Activated T-cell treated with anti-CD3 and anti-CD28 coated beads for 1 hour (primary cell): ENCODE data around the gene DTX1.
A peak's percentile ranks its signal among the peaks of the same experiment; 100 is the strongest.
"Not testable (repeated sequence)": the region's sequence is repeated elsewhere in the genome, so short reads cannot be mapped to it uniquely, and the experiment has no call there.

Source experiments
- DNase-seq: peaks from one replicate; pipeline ENCODE4 v3.0.0-alpha.2; 2020; ENCODE audit warnings: low read depth

Gene DTX1

GRCh38 chr12:113115455-113116126, 59.1 kb downstream of the DTX1 start:
- no peak for DNase-seq

- DNase-seq = no peak
Observed at GRCh38 chr12:113116875-113117274, 60.3 kb downstream of the DTX1 start.

GRCh38 chr12:113117684-113118083, 61.2 kb downstream of the DTX1 start:
- not testable (repeated sequence) for DNase-seq

GRCh38 chr12:113118142-113118541, 61.6 kb downstream of the DTX1 start:
- DNase-seq = no peak

- no peak for DNase-seq
Observed at GRCh38 chr12:113119980-113120669, 63.6 kb downstream of the DTX1 start.

GRCh38 chr12:113120670-113121370, 64.3 kb downstream of the DTX1 start:
- DNase-seq = no peak

- DNase-seq = no peak
Observed at GRCh38 chr12:113127791-113128199, 71.3 kb downstream of the DTX1 start.

- no peak for DNase-seq
Observed at GRCh38 chr12:113128802-113129663, 72.5 kb downstream of the DTX1 start.

GRCh38 chr12:113129664-113130456, 73.3 kb downstream of the DTX1 start:
- DNase-seq = no peak

- no peak for DNase-seq
Observed at GRCh38 chr12:113130457-113131135, 74.1 kb downstream of the DTX1 start.

- no peak for DNase-seq
Observed at GRCh38 chr12:113131556-113131955, 75.0 kb downstream of the DTX1 start.

- no peak for DNase-seq
Observed at GRCh38 chr12:113133036-113133435, 76.5 kb downstream of the DTX1 start.

GRCh38 chr12:113133666-113134065, 77.1 kb downstream of the DTX1 start:
- DNase-seq = no peak

GRCh38 chr12:113134071-113134470, 77.5 kb downstream of the DTX1 start:
- no peak for DNase-seq

- DNase-seq = no peak
Observed at GRCh38 chr12:113134521-113134951, 78.0 kb downstream of the DTX1 start.

- peak; percentile 67 for DNase-seq
Observed at GRCh38 chr12:113135178-113136127, 78.9 kb downstream of the DTX1 start, which contains the start of gene RASAL1. Gene RASAL1 (minus strand): TSS chr12:113135761. CDS start chr12:113135462, 299 bp downstream.

GRCh38 chr12:113136128-113136989, 79.8 kb downstream of the DTX1 start:
- DNase-seq = peak; percentile 33

- DNase-seq = no peak
Observed at GRCh38 chr12:113136990-113137511, 80.5 kb downstream of the DTX1 start.
